Activated B cell treated with CpG ODN at 0.5 μM for 24 hours (primary cell): ENCODE measurements around the gene TAPBP. TPM values are rescaled to one million over a fixed set of nuclear protein-coding genes. Genes with fewer than 3 reads are reported as not detected.
"Not testable (repeated sequence)": the region's sequence is repeated elsewhere in the genome, so short reads cannot be mapped to it uniquely, and the experiment has no call there.

Experiments used
- ATAC-seq: fragments of 200-7000 bp; cut with Tn5 transposase; one replicate; pipeline ENCODE4 v1.10.0; 2021; ENCODE audit warnings: low read depth, mild to moderate bottlenecking, moderate library complexity
- CTCF ChIA-PET: fragments of 350-600 bp; sonication (Branson Sonifier 250); formaldehyde crosslinking; loops from one replicate; lab custom pipeline; 2021; ENCODE audit warnings: antibody characterized with exemption; lab: Charles Lee
- POLR2A ChIA-PET: fragments of 350-600 bp; sonication (Branson Sonifier 250); formaldehyde crosslinking; loops from one replicate; lab custom pipeline; 2021; ENCODE audit warnings: antibody characterized with exemption; lab: Charles Lee
- DNase-seq: peaks from one replicate; pipeline ENCODE4 v3.0.0; 2022
- H3K27ac Mint-ChIP-seq: one replicate; pipeline ENCODE4 v1.8.0; 2020; ENCODE audit warnings: mixed read lengths
- H3K27me3 Mint-ChIP-seq: one replicate; pipeline ENCODE4 v1.8.0; 2021; ENCODE audit warnings: mixed read lengths
- H3K36me3 Mint-ChIP-seq: one replicate; pipeline ENCODE4 v1.8.0; 2021; ENCODE audit warnings: low read depth, mixed read lengths
- H3K4me1 Mint-ChIP-seq: one replicate; pipeline ENCODE4 v1.8.0; 2021; ENCODE audit warnings: mixed read lengths
- H3K4me3 Mint-ChIP-seq: one replicate; pipeline ENCODE4 v1.8.0; 2020; ENCODE audit warnings: mild to moderate bottlenecking, mixed read lengths
- H3K9me3 Mint-ChIP-seq: one replicate; pipeline ENCODE4 v1.8.0; 2020; ENCODE audit warnings: mixed read lengths
- intact Hi-C: fragments of 100-400 bp; cut with micrococcal nuclease; formaldehyde crosslinking; loops from one replicate; pipeline ENCODE4 v1.15.1; 2024
- total RNA-seq: library from RNA; stranded (reverse); gene quantifications from 2 replicates; pipeline ENCODE4 v1.2.3, GENCODE V29; 2022
- TF ChIP-seq, protein P1 (sequence below): fragments of 200-600 bp; IDR thresholded peaks from one replicate; pipeline ENCODE4 v1.8.0; 2022; ENCODE audit warnings: antibody characterized with exemption, mild to moderate bottlenecking

Gene TAPBP
- total RNA-seq, 1 donor from 2014 or later = 350 TPM

DNA sequence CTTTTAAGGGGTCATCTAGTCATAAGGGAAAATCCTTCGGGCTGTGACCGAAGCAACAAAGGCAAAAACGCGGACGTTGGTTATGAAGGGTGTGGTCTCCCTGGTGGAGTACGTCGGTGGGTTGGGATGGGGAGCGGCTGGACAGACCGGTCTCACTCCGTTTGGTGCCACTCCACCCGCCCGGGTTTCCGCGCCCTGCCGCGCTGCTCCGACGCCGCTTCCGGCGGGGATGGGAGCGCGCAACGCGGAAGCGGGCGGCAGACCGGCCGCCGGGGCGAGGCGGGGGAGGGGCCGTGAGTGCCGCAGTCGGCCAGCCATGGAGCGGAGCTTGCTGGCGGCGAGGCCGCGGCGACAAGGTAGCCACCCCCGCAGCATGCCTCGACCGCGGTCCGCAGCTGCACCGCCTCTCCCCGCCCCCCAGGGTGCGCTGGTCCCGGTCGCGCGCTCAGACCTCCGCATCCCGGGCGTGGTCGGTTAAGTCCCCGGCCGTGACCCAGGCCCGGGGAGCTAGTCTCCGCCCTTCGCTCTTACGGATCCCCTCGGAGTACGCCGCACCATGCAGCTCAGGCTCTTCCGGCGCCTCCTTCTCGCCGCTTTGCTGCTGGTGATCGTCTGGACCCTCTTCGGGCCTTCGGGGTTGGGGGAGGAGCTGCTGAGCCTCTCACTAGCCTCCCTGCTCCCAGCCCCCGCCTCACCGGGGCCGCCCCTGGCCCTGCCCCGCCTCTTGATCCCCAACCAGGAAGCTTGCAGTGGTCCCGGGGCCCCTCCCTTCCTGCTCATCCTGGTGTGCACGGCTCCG, 36.8 kb downstream of the TAPBP start, which contains the start of gene B3GALT4:
B3GALT4 (plus strand) TSS at position 260 of the 799 bp plus-strand sequence; CDS start at position 557, 297 bp downstream.
- intact Hi-C loops = loop anchor here (1.0 to 2.0 kb wide), 6 partner anchors 12 to 294 kb away; partner anchors contain the start of genes KIFC1, PFDN6 and WDR46
- peak; percentile 68 for ATAC-seq
- H3K4me1 Mint-ChIP-seq = peaks cover 62% of the 10 kb centered on the region
- peak within 1 kb of the TSS; percentile 100 for H3K27ac Mint-ChIP-seq
- H3K36me3 Mint-ChIP-seq = peaks cover 85% of the 10 kb centered on the region
- H3K9me3 Mint-ChIP-seq = no peaks in the 10 kb centered on the region
- TF ChIP-seq, protein P1, sequence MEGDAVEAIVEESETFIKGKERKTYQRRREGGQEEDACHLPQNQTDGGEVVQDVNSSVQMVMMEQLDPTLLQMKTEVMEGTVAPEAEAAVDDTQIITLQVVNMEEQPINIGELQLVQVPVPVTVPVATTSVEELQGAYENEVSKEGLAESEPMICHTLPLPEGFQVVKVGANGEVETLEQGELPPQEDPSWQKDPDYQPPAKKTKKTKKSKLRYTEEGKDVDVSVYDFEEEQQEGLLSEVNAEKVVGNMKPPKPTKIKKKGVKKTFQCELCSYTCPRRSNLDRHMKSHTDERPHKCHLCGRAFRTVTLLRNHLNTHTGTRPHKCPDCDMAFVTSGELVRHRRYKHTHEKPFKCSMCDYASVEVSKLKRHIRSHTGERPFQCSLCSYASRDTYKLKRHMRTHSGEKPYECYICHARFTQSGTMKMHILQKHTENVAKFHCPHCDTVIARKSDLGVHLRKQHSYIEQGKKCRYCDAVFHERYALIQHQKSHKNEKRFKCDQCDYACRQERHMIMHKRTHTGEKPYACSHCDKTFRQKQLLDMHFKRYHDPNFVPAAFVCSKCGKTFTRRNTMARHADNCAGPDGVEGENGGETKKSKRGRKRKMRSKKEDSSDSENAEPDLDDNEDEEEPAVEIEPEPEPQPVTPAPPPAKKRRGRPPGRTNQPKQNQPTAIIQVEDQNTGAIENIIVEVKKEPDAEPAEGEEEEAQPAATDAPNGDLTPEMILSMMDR = no peak
- ChIA-PET POLR2A (interaction anchor here (0.5 to 4.2 kb wide), 33 partner anchors 9 to 1376 kb away, joined by 3 to 79 read pairs (median 7); partner anchors contain the start of genes CUTA, KIFC1, PBX2 and PFDN6), CTCF (interaction anchor here (0.8 to 2.5 kb wide), 13 partner anchors 10 to 309 kb away, joined by 3 to 21 read pairs (median 8); partner anchors contain the start of genes PFDN6, RGL2, WDR46 and ZBTB22)
- H3K27me3 Mint-ChIP-seq = no peaks in the 10 kb centered on the region
- H3K4me3 Mint-ChIP-seq = peak within 1 kb of the TSS; percentile 92
- peak; percentile 77 for DNase-seq

DNA sequence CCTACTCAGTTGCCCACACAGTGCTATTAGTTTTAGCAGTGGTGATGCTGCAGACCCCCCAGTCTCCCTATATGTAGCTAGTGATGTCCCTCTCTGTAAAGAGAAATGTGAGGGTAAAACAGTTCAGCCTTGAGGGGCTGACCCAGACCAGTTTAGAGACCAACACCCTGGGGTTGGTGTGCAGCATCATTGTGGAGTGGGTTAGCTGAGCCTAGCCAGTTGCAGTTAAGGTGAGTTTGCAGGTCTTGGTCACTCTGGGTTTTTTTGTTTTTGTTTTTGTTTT, 37.4 kb downstream of the TAPBP start:
- intact Hi-C loops = loop anchor here (2.0 kb wide), 2 partner anchors 36 to 294 kb away; no protein-coding TSS in a partner anchor
- Mint-ChIP-seq H3K4me3 (peak overlapping the region; percentile 83), H3K9me3 (no peaks in the 10 kb centered on the region), H3K4me1 (peaks cover 67% of the 10 kb centered on the region), H3K27me3 (no peaks in the 10 kb centered on the region), H3K36me3 (peaks cover 86% of the 10 kb centered on the region), H3K27ac (peak overlapping the region; percentile 100)
- TF ChIP-seq, protein P1 = no peak
- no peak for DNase-seq
- ATAC-seq = no peak
- CTCF ChIA-PET = interaction anchor here (0.8 to 2.5 kb wide), 10 partner anchors 10 to 292 kb away, joined by 3 to 21 read pairs (median 9); partner anchors contain the start of genes PFDN6, RGL2, WDR46 and ZBTB22
- POLR2A ChIA-PET = interaction anchor here (0.5 to 4.2 kb wide), 22 partner anchors 10 to 432 kb away, joined by 3 to 79 read pairs (median 8); partner anchors contain the start of genes CUTA, PFDN6, PHF1 and RGL2

DNA sequence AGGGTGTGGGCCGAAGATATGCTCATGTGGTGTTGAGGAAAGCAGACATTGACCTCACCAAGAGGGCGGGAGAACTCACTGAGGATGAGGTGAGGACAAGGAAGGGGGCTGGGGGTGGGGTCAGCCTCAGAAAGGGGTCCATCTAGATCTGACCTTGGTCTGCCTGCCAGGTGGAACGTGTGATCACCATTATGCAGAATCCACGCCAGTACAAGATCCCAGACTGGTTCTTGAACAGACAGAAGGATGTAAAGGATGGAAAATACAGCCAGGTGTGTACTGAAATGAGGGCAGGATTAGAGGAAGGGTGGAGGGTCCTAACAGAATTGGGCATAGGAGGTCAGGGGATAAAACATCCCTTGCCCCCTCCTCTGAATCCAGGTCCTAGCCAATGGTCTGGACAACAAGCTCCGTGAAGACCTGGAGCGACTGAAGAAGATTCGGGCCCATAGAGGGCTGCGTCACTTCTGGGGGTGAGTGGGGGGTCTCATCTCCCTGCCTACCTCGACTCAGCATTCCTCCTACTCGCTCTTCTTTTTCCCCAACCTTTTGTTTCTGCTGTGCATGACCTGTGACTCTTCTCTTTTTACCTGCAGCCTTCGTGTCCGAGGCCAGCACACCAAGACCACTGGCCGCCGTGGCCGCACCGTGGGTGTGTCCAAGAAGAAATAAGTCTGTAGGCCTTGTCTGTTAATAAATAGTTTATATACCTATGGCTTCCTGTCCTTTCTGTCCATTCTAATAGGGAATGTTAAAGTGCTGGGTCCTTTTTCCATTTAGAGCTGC, 37.9 kb downstream of the TAPBP start:
- not testable (repeated sequence) for H3K9me3 Mint-ChIP-seq, DNase-seq, H3K27me3 Mint-ChIP-seq, ATAC-seq
- intact Hi-C loops = loop anchor here (2.0 kb wide), 2 partner anchors 37 to 295 kb away; no protein-coding TSS in a partner anchor
- ChIA-PET POLR2A (interaction anchor here (0.6 to 4.2 kb wide), 16 partner anchors 11 to 431 kb away, joined by 4 to 79 read pairs (median 10); partner anchors contain the start of genes CUTA, PFDN6, RGL2 and RING1), CTCF (interaction anchor here (1.2 to 2.4 kb wide), 5 partner anchors 11 to 291 kb away, joined by 3 to 21 read pairs (median 12); partner anchors contain the start of genes PFDN6, RGL2 and WDR46)
- H3K4me3 Mint-ChIP-seq = peak overlapping the region; percentile 83
- H3K27ac Mint-ChIP-seq = peak overlapping the region; percentile 100
- peaks cover 84% of the 10 kb centered on the region for H3K36me3 Mint-ChIP-seq
- peaks cover 69% of the 10 kb centered on the region for H3K4me1 Mint-ChIP-seq

DNA sequence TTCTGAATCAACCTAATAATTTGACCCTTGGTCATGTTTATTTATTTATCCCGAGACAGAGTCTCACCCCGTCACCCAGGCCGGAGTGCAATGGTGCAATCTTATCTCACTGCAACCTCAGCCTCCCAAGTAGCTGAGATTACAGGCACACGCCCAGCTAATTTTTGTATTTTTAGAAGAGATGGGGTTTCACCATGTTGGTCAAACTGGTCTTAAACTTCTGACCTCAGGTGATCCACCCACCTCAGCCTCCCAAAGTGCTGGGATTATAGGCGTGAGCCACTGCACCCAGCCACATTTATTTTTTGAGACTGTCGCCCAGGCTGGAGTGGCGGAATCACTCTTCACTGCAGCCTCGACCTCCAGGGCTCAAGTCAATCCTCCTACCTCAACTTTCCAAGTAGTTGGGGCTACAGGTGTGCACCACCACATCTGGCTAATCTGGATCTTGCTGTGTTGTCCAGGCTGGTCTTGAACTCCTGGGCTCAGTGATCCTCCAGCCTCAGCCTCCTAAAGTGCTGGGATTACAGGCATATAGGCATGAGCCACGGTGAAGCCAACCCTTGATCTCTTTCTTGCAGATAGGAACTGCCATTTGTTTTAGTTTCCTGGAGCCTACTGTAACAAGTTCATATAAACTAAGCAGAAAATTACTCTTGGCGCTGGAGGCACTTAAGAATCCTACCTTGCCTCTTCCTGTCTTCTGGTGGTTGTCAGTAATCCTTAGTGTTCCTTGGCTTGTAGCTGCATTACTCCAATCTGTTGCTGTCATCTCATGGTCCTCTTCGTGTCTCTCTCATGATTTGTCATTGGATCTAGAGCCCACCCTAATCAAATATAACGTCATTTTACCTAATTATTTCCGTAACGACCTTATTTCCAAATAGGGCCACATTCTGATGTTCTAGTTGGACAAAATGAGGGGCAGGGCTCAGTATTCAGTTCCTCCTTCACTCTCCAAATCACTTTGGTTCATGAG, 39.7 kb downstream of the TAPBP start:
- H3K27ac Mint-ChIP-seq = peak overlapping the region; percentile 100
- no peaks in the 10 kb centered on the region for H3K9me3 Mint-ChIP-seq
- CTCF ChIA-PET = no interaction called here
- peaks cover 76% of the 10 kb centered on the region for H3K4me1 Mint-ChIP-seq
- ATAC-seq (no peak), DNase-seq (no peak)
- H3K27me3 Mint-ChIP-seq = no peaks in the 10 kb centered on the region
- TF ChIP-seq, protein P1 = no peak
- POLR2A ChIA-PET = no interaction called here
- H3K36me3 Mint-ChIP-seq = peaks cover 75% of the 10 kb centered on the region
- H3K4me3 Mint-ChIP-seq = peak overlapping the region; percentile 100
- intact Hi-C loops = loop anchor here (5.0 kb wide), 1 partner anchor 513 kb away; the partner anchor contains the start of gene LEMD2
